Ovary (tissue), 9 donors: Measurements from ENCODE around the gene ETV4. TPM values are rescaled to one million over a fixed set of nuclear protein-coding genes. Genes with fewer than 3 reads are reported as not detected.

Experiments
- DNase-seq, 5 donors: peaks; one replicate each; pipeline ENCODE4 v3.0.0-alpha.2; 2019 to 2020
- H3K27ac ChIP-seq, 2 donors: fragments of 200-600 bp; one replicate each; pipeline versions ENCODE4 v1.5.1 to v1.8.0; 2019 to 2022
- H3K27me3 ChIP-seq: fragments of 200-600 bp; one replicate; pipeline ENCODE4 v1.8.0; 2022
- H3K36me3 ChIP-seq: fragments of 200-600 bp; sonication (generic); one replicate; pipeline ENCODE4 v1.5.1; 2019
- H3K4me1 ChIP-seq: one replicate; pipeline ENCODE4 v1.8.1; 2013; ENCODE audit warnings: mild to moderate bottlenecking, moderate library complexity; ENCODE audit not compliant: insufficient read depth
- H3K4me3 ChIP-seq: fragments of 200-600 bp; sonication (generic); one replicate; pipeline ENCODE4 v1.5.1; 2017
- H3K9me3 ChIP-seq, 2 donors: fragments of 200-600 bp in 1 of 2; sonication (generic) in 1 of 2; one replicate each; pipeline versions ENCODE4 v1.5.1 to v1.8.1; 2013 to 2019; ENCODE audit warnings: mild to moderate bottlenecking in 1 of 2, moderate library complexity in 1 of 2
- EP300 ChIP-seq: sonication (generic); formaldehyde crosslinking; IDR thresholded peaks from one replicate; pipeline ENCODE4 v1.6.1; 2017; ENCODE audit warnings: antibody characterized with exemption
- POLR2A ChIP-seq: fragments of 450-650 bp; IDR thresholded peaks from one replicate; pipeline ENCODE4 v1.6.1; 2017; ENCODE audit warnings: antibody characterized with exemption, mild to moderate bottlenecking, moderate library complexity
- WGBS, 3 donors: extraction: QIAGEN DNeasy Blood & Tissue Kit in 1 of 3; methylation state at CpG; one replicate each; pipeline versions ENCODE4 v1.1.5 to v1.1.7; 2013 to 2017; 5-methylcytosine and 5-hydroxymethylcytosine counted together
- intact Hi-C, 4 donors: fragments of 100-400 bp; cut with DNase I; formaldehyde crosslinking; loops; one replicate each; pipeline versions ENCODE4 v1.11.0 to v1.15.1; 2022 to 2023
- polyA plus RNA-seq, 2 donors: library from polyadenylated mRNA; stranded (reverse); fragments of 200-250 nt in 1 of 2; fragments of 350-450 nt in 1 of 2; fragmentation: Illumina TruSeq in 1 of 2; extraction: RNeasy Lipid Tissue Mini Kit (QIAGEN cat#74804) in 1 of 2; gene quantifications; one replicate each; pipeline ENCODE4 v1.2.3, GENCODE V29; 2013 to 2014
- total RNA-seq, 7 donors: library from RNA; depleted of rRNA in 2 of 7; stranded (reverse); fragments of >200 nt in 2 of 7; fragmentation: NEBNext Ultra II Directional in 3 of 7; extraction: Animal tissue kit (Norgen Biotek cat#: 25700) in 3 of 7; gene quantifications; one replicate each; pipeline versions ENCODE4 v1.1.0 to v1.2.4, GENCODE V29; 2016 to 2023
- TF ChIP-seq, protein P1 (sequence below), 3 donors: fragments of 450-650 bp in 2 of 3; fragments of 200-600 bp in 1 of 3; IDR thresholded peaks; one replicate each; pipeline versions ENCODE4 v1.5.1 to v1.8.0; 2016 to 2022; ENCODE audit warnings: antibody characterized with exemption in 3 of 3, mild to moderate bottlenecking in 1 of 3
- donor health status: DM: no; HTN: no; CAD: no; lungs with moderate emphysema.
- donor health status: DM: no; HTN: no; CAD: no.
- donor health status: Bipolar disorder and iron deficiency.
- donor health status: DM: yes; HTN: yes; CAD: no.
- donor health status: DM: no; HTN: no; CAD: no.
- donor health status: DM: yes; HTN: yes; CAD: no.

Gene ETV4
- total and polyA plus RNA-seq, 9 donors = 0.25 to 5.3 (median 0.77) TPM; not detected in 1

DNA sequence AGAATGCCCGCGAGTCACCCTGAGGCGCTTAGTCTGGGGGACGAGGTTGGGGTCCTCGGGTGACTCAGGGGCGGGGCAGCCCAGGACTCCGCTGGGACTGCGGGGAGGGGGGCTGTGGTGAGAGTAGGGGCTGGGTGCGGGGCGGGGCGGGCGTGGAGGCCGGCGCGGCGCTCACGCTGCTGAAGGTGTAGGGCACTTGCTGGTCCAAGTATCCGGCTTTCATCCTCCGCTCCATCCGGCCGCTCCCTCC, 832 bp downstream of the ETV4 start:
- TF ChIP-seq POLR2A (no peak), EP300 (no peak)
- TF ChIP-seq, protein P1, sequence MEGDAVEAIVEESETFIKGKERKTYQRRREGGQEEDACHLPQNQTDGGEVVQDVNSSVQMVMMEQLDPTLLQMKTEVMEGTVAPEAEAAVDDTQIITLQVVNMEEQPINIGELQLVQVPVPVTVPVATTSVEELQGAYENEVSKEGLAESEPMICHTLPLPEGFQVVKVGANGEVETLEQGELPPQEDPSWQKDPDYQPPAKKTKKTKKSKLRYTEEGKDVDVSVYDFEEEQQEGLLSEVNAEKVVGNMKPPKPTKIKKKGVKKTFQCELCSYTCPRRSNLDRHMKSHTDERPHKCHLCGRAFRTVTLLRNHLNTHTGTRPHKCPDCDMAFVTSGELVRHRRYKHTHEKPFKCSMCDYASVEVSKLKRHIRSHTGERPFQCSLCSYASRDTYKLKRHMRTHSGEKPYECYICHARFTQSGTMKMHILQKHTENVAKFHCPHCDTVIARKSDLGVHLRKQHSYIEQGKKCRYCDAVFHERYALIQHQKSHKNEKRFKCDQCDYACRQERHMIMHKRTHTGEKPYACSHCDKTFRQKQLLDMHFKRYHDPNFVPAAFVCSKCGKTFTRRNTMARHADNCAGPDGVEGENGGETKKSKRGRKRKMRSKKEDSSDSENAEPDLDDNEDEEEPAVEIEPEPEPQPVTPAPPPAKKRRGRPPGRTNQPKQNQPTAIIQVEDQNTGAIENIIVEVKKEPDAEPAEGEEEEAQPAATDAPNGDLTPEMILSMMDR (IDR thresholded peaks at IDR 0.05) = no peak
- Histone ChIP-seq H3K27me3 (no peaks in the 10 kb centered on the region), H3K9me3 (no peaks in the 10 kb centered on the region), H3K4me3 (peak overlapping the region; percentile 38), H3K36me3 (no peaks in the 10 kb centered on the region), H3K27ac (no peak overlapping the region), H3K4me1 (peaks cover 10% of the 10 kb centered on the region)
- intact Hi-C loops = no loop called here
- no peak for DNase-seq
- WGBS, 3 donors = 0 to 1% (median 1%) methylated on average over 3 to 21 of the region's 21 CpGs

DNA sequence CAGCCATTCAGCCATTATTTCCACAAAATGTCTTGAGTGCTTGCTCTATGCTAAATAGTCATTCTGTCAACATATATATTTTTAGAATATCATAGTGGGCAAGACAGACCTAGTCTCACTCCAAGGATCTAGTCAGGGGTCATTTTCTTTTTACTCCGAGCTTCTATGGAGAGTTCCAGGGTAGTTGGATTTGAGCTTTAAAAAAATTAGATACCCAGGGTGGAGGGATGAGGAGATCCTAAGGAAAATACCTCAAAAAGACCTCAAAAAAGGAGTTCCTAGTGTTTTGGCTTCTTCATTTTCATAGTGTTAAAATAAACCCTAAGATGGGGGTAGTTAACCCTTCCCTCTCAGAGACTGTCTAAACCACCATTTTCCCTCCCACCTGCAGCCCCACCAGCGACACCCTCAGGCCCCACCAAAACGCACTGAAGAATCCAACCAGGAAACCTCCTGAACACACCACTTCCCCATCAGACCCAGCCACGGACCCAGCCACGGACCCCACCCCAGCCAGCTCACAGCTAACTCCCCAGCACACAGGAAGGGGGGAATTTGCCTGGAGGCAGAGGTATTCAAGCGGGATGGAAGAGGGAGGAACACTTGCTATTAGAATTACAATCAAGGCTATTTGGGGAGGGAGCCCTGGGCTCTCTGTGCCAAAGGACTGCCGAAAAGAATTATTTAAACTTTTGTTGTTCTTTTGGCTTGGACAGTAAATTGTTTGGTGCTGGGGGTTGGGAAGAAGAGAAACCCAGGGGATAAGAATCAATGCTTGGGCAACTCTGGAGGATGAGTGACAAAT, 2.2 kb downstream of the ETV4 start:
- H3K4me3 ChIP-seq = no peak overlapping the region
- 26 to 39% (median 29%) methylated on average over 7 of the region's 7 CpGs for WGBS, 3 donors
- TF ChIP-seq, protein P1 (IDR thresholded peaks at IDR 0.05) = no peak
- TF ChIP-seq POLR2A = no peak
- TF ChIP-seq EP300 = no peak
- H3K4me1 ChIP-seq = peaks cover 10% of the 10 kb centered on the region
- no peaks in the 10 kb centered on the region for H3K27me3 ChIP-seq
- DNase-seq = no peak
- no peaks in the 10 kb centered on the region for H3K9me3 ChIP-seq
- no peak overlapping the region for H3K27ac ChIP-seq
- intact Hi-C loops = loop anchor here in 1 of 4 donors (2.0 kb wide), 1 partner anchor 15 kb away; no protein-coding TSS in a partner anchor
- H3K36me3 ChIP-seq = no peaks in the 10 kb centered on the region

DNA sequence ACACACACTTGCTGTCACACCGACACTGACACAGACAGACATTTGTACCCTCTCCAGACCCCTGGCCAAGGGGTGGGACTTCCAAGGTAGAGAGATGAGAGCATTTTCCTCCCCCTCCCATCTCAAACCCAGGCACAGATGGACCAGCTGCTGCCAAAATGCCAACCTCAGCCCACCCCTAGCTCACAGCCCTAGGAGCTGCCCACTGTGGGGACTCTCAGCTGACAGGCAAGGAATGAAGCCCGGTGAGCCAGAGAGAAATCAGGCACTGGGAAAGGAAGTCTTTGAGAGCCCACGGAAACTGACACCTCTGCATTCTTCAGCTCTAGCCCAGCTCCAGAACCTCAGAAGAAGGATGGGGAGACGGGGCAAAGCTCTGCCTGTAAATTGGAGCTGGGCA, 2.8 kb downstream of the ETV4 start:
- WGBS, 3 donors = 47 to 68% (median 59%) methylated on average over 4 of the region's 4 CpGs
- no peak for DNase-seq
- Histone ChIP-seq H3K4me3 (no peak overlapping the region), H3K9me3 (no peaks in the 10 kb centered on the region), H3K4me1 (peaks cover 10% of the 10 kb centered on the region), H3K27me3 (no peaks in the 10 kb centered on the region), H3K36me3 (no peaks in the 10 kb centered on the region), H3K27ac (no peak overlapping the region)
- intact Hi-C loops = loop anchor here in 1 of 4 donors (2.0 kb wide), 1 partner anchor 14 kb away; no protein-coding TSS in a partner anchor
- TF ChIP-seq EP300 = no peak
- TF ChIP-seq, protein P1 (IDR thresholded peaks at IDR 0.05) = no peak

- Histone ChIP-seq H3K4me3 (no peak overlapping the region), H3K4me1 (peaks cover 10% of the 10 kb centered on the region), H3K36me3 (no peaks in the 10 kb centered on the region), H3K27me3 (no peaks in the 10 kb centered on the region), H3K9me3 (no peaks in the 10 kb centered on the region), H3K27ac (no peak overlapping the region)
- no peak for DNase-seq
- WGBS, 3 donors = 74 to 75% (median 75%) methylated on average over 8 of the region's 8 CpGs
- intact Hi-C loops = loop anchor here in 1 of 4 donors (2.0 kb wide), 1 partner anchor 14 kb away; no protein-coding TSS in a partner anchor
- no peak for TF ChIP-seq POLR2A
- TF ChIP-seq EP300 = no peak
- TF ChIP-seq, protein P1 (IDR thresholded peaks at IDR 0.05) = no peak
Measured at GRCh38 chr17:43542859-43543258, 3.3 kb downstream of the ETV4 start.
